Measurements from ENCODE around the gene CSNK1D.

- TF ChIP-seq CTCF (IDR thresholded peaks at IDR 0.05) (no peak), POLR2AphosphoS5 (IDR thresholded peaks at IDR 0.05; ENCODE audit: low read depth, low read length) (no peak), REST (IDR thresholded peaks at IDR 0.05; ENCODE audit: insufficient read depth in 1 of 2, low read depth in 2 of 2, low read length in 1 of 2) (no peak), SIN3A (IDR thresholded peaks at IDR 0.05; ENCODE audit: borderline replicate concordance, insufficient read depth, low read depth, low read length) (no peak)
Observed at GRCh38 chr17:82271401-82271800, 2.1 kb downstream of the CSNK1D start.

Data from Panc1 (cell line).